ENCODE data around the gene MYO1A.

- TF ChIP-seq CTCF (IDR thresholded peaks at IDR 0.05) (no peak), POLR2A (IDR thresholded peaks at IDR 0.05) (no peak)
These were observed 31.0 kb downstream of the MYO1A start for GRCh38 chr12:57018906-57019305.
